Neural cell (in vitro differentiated cells): ENCODE measurements around the gene TAF11L13.

Experiments
- CTCF ChIP-seq: fragments of 450-650 bp; IDR thresholded peaks from 2 replicates; pipeline ENCODE4 v1.5.1; 2014; ENCODE audit warnings: antibody characterized with exemption, mild to moderate bottlenecking, moderate library complexity; ENCODE audit not compliant: poor library complexity, severe bottlenecking
- EP300 ChIP-seq: fragments of 450-650 bp; conservative IDR thresholded peaks from 2 replicates; pipeline ENCODE4 v1.6.1; 2014; ENCODE audit warnings: antibody characterized with exemption, mild to moderate bottlenecking, moderate library complexity; ENCODE audit not compliant: poor library complexity, severe bottlenecking
- EZH2 ChIP-seq: fragments of 200-600, 300-800 bp; shearing (Covaris generic), sonication (generic); IDR thresholded peaks from 2 replicates; pipeline ENCODE4 v1.6.1; 2014; ENCODE audit warnings: antibody characterized with exemption, low read length, borderline replicate concordance, mild to moderate bottlenecking; ENCODE audit not compliant: insufficient read depth, poor library complexity, severe bottlenecking
- MXI1 ChIP-seq: fragments of 450-650 bp; conservative IDR thresholded peaks from 2 replicates; pipeline ENCODE4 v1.6.1; 2014; ENCODE audit warnings: antibody characterized with exemption, mild to moderate bottlenecking; ENCODE audit not compliant: poor library complexity, severe bottlenecking
- POLR2AphosphoS5 ChIP-seq: IDR thresholded peaks from 2 replicates; pipeline ENCODE4 v1.6.1; 2012
- RAD21 ChIP-seq: fragments of 450-650 bp; conservative IDR thresholded peaks from 2 replicates; pipeline ENCODE4 v1.6.1; 2014; ENCODE audit warnings: antibody characterized with exemption, mild to moderate bottlenecking, moderate library complexity
- SMC3 ChIP-seq: fragments of 450-650 bp; conservative IDR thresholded peaks from 2 replicates; pipeline ENCODE4 v1.6.1; 2014; ENCODE audit warnings: antibody characterized with exemption, mild to moderate bottlenecking, moderate library complexity; ENCODE audit not compliant: poor library complexity
- TAF1 ChIP-seq: IDR thresholded peaks from 2 replicates; pipeline ENCODE4 v1.6.1; 2012; ENCODE audit warnings: low read depth
- TF ChIP-seq, protein P1 (sequence below): IDR thresholded peaks from 2 replicates; pipeline ENCODE4 v1.6.1; 2012; ENCODE audit warnings: borderline replicate concordance

- TF ChIP-seq CTCF, result no peak
- TF ChIP-seq EP300, result peak; percentile 59
- TF ChIP-seq RAD21, result no peak
- TF ChIP-seq EZH2, result no peak
- peak; percentile 21 for TF ChIP-seq POLR2AphosphoS5
- TF ChIP-seq, protein P1, sequence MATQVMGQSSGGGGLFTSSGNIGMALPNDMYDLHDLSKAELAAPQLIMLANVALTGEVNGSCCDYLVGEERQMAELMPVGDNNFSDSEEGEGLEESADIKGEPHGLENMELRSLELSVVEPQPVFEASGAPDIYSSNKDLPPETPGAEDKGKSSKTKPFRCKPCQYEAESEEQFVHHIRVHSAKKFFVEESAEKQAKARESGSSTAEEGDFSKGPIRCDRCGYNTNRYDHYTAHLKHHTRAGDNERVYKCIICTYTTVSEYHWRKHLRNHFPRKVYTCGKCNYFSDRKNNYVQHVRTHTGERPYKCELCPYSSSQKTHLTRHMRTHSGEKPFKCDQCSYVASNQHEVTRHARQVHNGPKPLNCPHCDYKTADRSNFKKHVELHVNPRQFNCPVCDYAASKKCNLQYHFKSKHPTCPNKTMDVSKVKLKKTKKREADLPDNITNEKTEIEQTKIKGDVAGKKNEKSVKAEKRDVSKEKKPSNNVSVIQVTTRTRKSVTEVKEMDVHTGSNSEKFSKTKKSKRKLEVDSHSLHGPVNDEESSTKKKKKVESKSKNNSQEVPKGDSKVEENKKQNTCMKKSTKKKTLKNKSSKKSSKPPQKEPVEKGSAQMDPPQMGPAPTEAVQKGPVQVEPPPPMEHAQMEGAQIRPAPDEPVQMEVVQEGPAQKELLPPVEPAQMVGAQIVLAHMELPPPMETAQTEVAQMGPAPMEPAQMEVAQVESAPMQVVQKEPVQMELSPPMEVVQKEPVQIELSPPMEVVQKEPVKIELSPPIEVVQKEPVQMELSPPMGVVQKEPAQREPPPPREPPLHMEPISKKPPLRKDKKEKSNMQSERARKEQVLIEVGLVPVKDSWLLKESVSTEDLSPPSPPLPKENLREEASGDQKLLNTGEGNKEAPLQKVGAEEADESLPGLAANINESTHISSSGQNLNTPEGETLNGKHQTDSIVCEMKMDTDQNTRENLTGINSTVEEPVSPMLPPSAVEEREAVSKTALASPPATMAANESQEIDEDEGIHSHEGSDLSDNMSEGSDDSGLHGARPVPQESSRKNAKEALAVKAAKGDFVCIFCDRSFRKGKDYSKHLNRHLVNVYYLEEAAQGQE, result no peak
- no peak for TF ChIP-seq SMC3
- TF ChIP-seq TAF1, result no peak
- no peak for TF ChIP-seq MXI1
Measured at GRCh38 chr5:17678751-17679324, 47.0 kb downstream of the TAF11L13 start.
